Activated B cell treated with CpG ODN at 0.5 μM for 24 hours (primary cell): ENCODE measurements around the gene HSD17B2. TPM values are rescaled to one million over a fixed set of nuclear protein-coding genes. Genes with fewer than 3 reads are reported as not detected.

Source experiments
- ATAC-seq: fragments of 200-7000 bp; cut with Tn5 transposase; one replicate; pipeline ENCODE4 v1.10.0; 2021; ENCODE audit warnings: low read depth, mild to moderate bottlenecking, moderate library complexity
- CTCF ChIA-PET: fragments of 350-600 bp; sonication (Branson Sonifier 250); formaldehyde crosslinking; loops from one replicate; lab custom pipeline; 2021; ENCODE audit warnings: antibody characterized with exemption; lab: Charles Lee
- POLR2A ChIA-PET: fragments of 350-600 bp; sonication (Branson Sonifier 250); formaldehyde crosslinking; loops from one replicate; lab custom pipeline; 2021; ENCODE audit warnings: antibody characterized with exemption; lab: Charles Lee
- DNase-seq: peaks from one replicate; pipeline ENCODE4 v3.0.0; 2022
- H3K27ac Mint-ChIP-seq: one replicate; pipeline ENCODE4 v1.8.0; 2020; ENCODE audit warnings: mixed read lengths
- H3K27me3 Mint-ChIP-seq: one replicate; pipeline ENCODE4 v1.8.0; 2021; ENCODE audit warnings: mixed read lengths
- H3K36me3 Mint-ChIP-seq: one replicate; pipeline ENCODE4 v1.8.0; 2021; ENCODE audit warnings: low read depth, mixed read lengths
- H3K4me1 Mint-ChIP-seq: one replicate; pipeline ENCODE4 v1.8.0; 2021; ENCODE audit warnings: mixed read lengths
- H3K4me3 Mint-ChIP-seq: one replicate; pipeline ENCODE4 v1.8.0; 2020; ENCODE audit warnings: mild to moderate bottlenecking, mixed read lengths
- H3K9me3 Mint-ChIP-seq: one replicate; pipeline ENCODE4 v1.8.0; 2020; ENCODE audit warnings: mixed read lengths
- CTCF ChIP-seq: fragments of 200-600 bp; IDR thresholded peaks from one replicate; pipeline ENCODE4 v1.8.0; 2022; ENCODE audit warnings: antibody characterized with exemption, mild to moderate bottlenecking
- intact Hi-C: fragments of 100-400 bp; cut with micrococcal nuclease; formaldehyde crosslinking; loops from one replicate; pipeline ENCODE4 v1.15.1; 2024
- total RNA-seq: library from RNA; stranded (reverse); gene quantifications from 2 replicates; pipeline ENCODE4 v1.2.3, GENCODE V29; 2022

Gene HSD17B2
- total RNA-seq, 1 donor from 2014 or later: not detected

GRCh38 chr16:82042846-82043245, 7.8 kb downstream of the HSD17B2 start:
- DNase-seq (no peak), ATAC-seq (no peak)
- no peak overlapping the region for H3K27ac Mint-ChIP-seq
- no peaks in the 10 kb centered on the region for H3K4me1 Mint-ChIP-seq
- intact Hi-C loops: no loop called here
- peaks cover 27% of the 10 kb centered on the region for H3K27me3 Mint-ChIP-seq
- POLR2A ChIA-PET: no interaction called here
- CTCF ChIA-PET: no interaction called here
- H3K36me3 Mint-ChIP-seq: no peaks in the 10 kb centered on the region
- H3K4me3 Mint-ChIP-seq: no peak overlapping the region
- no peaks in the 10 kb centered on the region for H3K9me3 Mint-ChIP-seq
- TF ChIP-seq CTCF: no peak

GRCh38 chr16:82043680-82044584, 8.9 kb downstream of the HSD17B2 start:
- Mint-ChIP-seq H3K9me3 (no peaks in the 10 kb centered on the region), H3K4me3 (no peak overlapping the region), H3K27ac (no peak overlapping the region), H3K36me3 (no peaks in the 10 kb centered on the region), H3K27me3 (peaks cover 28% of the 10 kb centered on the region), H3K4me1 (no peaks in the 10 kb centered on the region)
- ChIA-PET POLR2A (no interaction called here), CTCF (no interaction called here)
- DNase-seq (no peak), ATAC-seq (no peak)
- TF ChIP-seq CTCF: no peak
- intact Hi-C loops: no loop called here

- ChIA-PET POLR2A (no interaction called here), CTCF (no interaction called here)
- DNase-seq (no peak), ATAC-seq (no peak)
- peaks cover 22% of the 10 kb centered on the region for H3K27me3 Mint-ChIP-seq
- H3K4me1 Mint-ChIP-seq: no peaks in the 10 kb centered on the region
- no peaks in the 10 kb centered on the region for H3K9me3 Mint-ChIP-seq
- no peak overlapping the region for H3K4me3 Mint-ChIP-seq
- H3K27ac Mint-ChIP-seq: no peak overlapping the region
- intact Hi-C loops: no loop called here
- no peak for TF ChIP-seq CTCF
- H3K36me3 Mint-ChIP-seq: no peaks in the 10 kb centered on the region
These were observed 9.5 kb downstream of the HSD17B2 start for GRCh38 chr16:82044585-82044911.

- intact Hi-C loops: no loop called here
- Mint-ChIP-seq H3K27ac (no peak overlapping the region), H3K4me3 (no peak overlapping the region), H3K9me3 (no peaks in the 10 kb centered on the region), H3K27me3 (peaks cover 25% of the 10 kb centered on the region), H3K36me3 (no peaks in the 10 kb centered on the region), H3K4me1 (no peaks in the 10 kb centered on the region)
- ATAC-seq: no peak
- no peak for DNase-seq
- CTCF ChIA-PET: no interaction called here
- TF ChIP-seq CTCF: no peak
- POLR2A ChIA-PET: no interaction called here
These were observed 10.4 kb downstream of the HSD17B2 start for GRCh38 chr16:82045465-82045864.

GRCh38 chr16:82046541-82046940, 11.5 kb downstream of the HSD17B2 start:
- TF ChIP-seq CTCF: no peak
- H3K9me3 Mint-ChIP-seq: no peaks in the 10 kb centered on the region
- ChIA-PET CTCF (no interaction called here), POLR2A (no interaction called here)
- no peaks in the 10 kb centered on the region for H3K36me3 Mint-ChIP-seq
- no peak overlapping the region for H3K27ac Mint-ChIP-seq
- no peaks in the 10 kb centered on the region for H3K4me1 Mint-ChIP-seq
- ATAC-seq (no peak), DNase-seq (no peak)
- H3K27me3 Mint-ChIP-seq: peaks cover 27% of the 10 kb centered on the region
- intact Hi-C loops: no loop called here
- no peak overlapping the region for H3K4me3 Mint-ChIP-seq
